Neural progenitor cell (in vitro differentiated cells): ENCODE measurements around the gene LRR1. TPM values are rescaled to one million over a fixed set of nuclear protein-coding genes. Genes with fewer than 3 reads are reported as not detected.
"Not testable (repeated sequence)": the region's sequence is repeated elsewhere in the genome, so short reads cannot be mapped to it uniquely, and the experiment has no call there.

ENCODE experiments used
- DNase-seq: peaks from one replicate; pipeline ENCODE4 v3.0.0-alpha.2; 2016; ENCODE audit warnings: low spot score
- H2AFZ ChIP-seq: fragments of 200-600 bp; sonication (generic); replicated peaks from 2 replicates; pipeline ENCODE4 v1.6.1; 2016; ENCODE audit warnings: antibody characterized with exemption
- H3F3A ChIP-seq: fragments of 200-600 bp; sonication (generic); 2 replicates; pipeline ENCODE4 v1.6.1; 2016; ENCODE audit warnings: antibody characterized with exemption, low read depth
- H3K27ac ChIP-seq: fragments of 200-600 bp; sonication (generic); 2 replicates; pipeline ENCODE4 v1.5.1; 2016; ENCODE audit warnings: mild to moderate bottlenecking
- H3K27me3 ChIP-seq: fragments of 200-600 bp; sonication (generic); 2 replicates; pipeline ENCODE4 v1.6.1; 2016; ENCODE audit warnings: mild to moderate bottlenecking, moderate library complexity
- H3K36me3 ChIP-seq: fragments of 200-600 bp; sonication (generic); 2 replicates; pipeline ENCODE4 v1.5.1; 2016
- H3K4me1 ChIP-seq: fragments of 200-600 bp; sonication (generic); 2 replicates; pipeline ENCODE4 v1.6.1; 2016; ENCODE audit warnings: mixed run types
- H3K4me2 ChIP-seq: fragments of 200-600 bp; sonication (generic); 2 replicates; pipeline ENCODE4 v1.6.1; 2016
- H3K4me3 ChIP-seq: fragments of 200-600 bp; sonication (generic); 2 replicates; pipeline ENCODE4 v1.5.1; 2016
- H3K79me2 ChIP-seq: fragments of 200-600 bp; sonication (generic); 2 replicates; pipeline ENCODE4 v1.6.1; 2016; ENCODE audit warnings: low read depth
- H3K9ac ChIP-seq: fragments of 200-600 bp; sonication (generic); 2 replicates; pipeline ENCODE4 v1.6.1; 2016
- H3K9me3 ChIP-seq: fragments of 200-600 bp; sonication (generic); 2 replicates; pipeline ENCODE4 v1.5.1; 2016; ENCODE audit warnings: low read depth
- H4K20me1 ChIP-seq: fragments of 200-600 bp; sonication (generic); 2 replicates; pipeline ENCODE4 v1.6.1; 2016; ENCODE audit warnings: low read depth
- H3K27ac Mint-ChIP-seq: 3 replicates; pipeline ENCODE4 v1.8.0; 2021; ENCODE audit warnings: mixed read lengths
- H3K27me3 Mint-ChIP-seq: 2 replicates; pipeline ENCODE4 v1.8.0; 2022; ENCODE audit warnings: low read depth, mild to moderate bottlenecking, inconsistent platforms, moderate library complexity, mixed read lengths; ENCODE audit not compliant: insufficient read depth
- H3K36me3 Mint-ChIP-seq: 3 replicates; pipeline ENCODE4 v1.8.0; 2021; ENCODE audit warnings: mixed read lengths
- H3K4me1 Mint-ChIP-seq: 3 replicates; pipeline ENCODE4 v1.8.0; 2021; ENCODE audit warnings: mixed read lengths
- H3K4me3 Mint-ChIP-seq: 3 replicates; pipeline ENCODE4 v1.8.0; 2021; ENCODE audit warnings: mild to moderate bottlenecking, moderate library complexity, mixed read lengths
- H3K9me3 Mint-ChIP-seq: 3 replicates; pipeline ENCODE4 v1.8.0; 2020; ENCODE audit warnings: mixed read lengths
- EZH2 ChIP-seq: fragments of 200-600 bp; sonication (generic); IDR thresholded peaks from 2 replicates; pipeline ENCODE4 v1.6.1; 2017; ENCODE audit warnings: antibody characterized with exemption, mild to moderate bottlenecking, moderate library complexity
- EZH2phosphoT487 ChIP-seq: fragments of 200-600 bp; sonication (generic); IDR thresholded peaks from 2 replicates; pipeline ENCODE4 v1.6.1; 2017; ENCODE audit warnings: antibody characterized with exemption
- total RNA-seq: library from RNA; depleted of rRNA; stranded (reverse); fragments of >200 nt; gene quantifications from 2 replicates; pipeline ENCODE4 v1.2.3, GENCODE V29; 2015; ENCODE audit warnings: low replicate concordance
- TF ChIP-seq, protein P1 (sequence below): fragments of 200-600 bp; sonication (generic); IDR thresholded peaks from 2 replicates; pipeline ENCODE4 v1.5.1; 2017; ENCODE audit warnings: antibody characterized with exemption, mild to moderate bottlenecking

LRR1 gene
- total RNA-seq, 1 donor from 2014 or later, result 35.2 TPM

DNA sequence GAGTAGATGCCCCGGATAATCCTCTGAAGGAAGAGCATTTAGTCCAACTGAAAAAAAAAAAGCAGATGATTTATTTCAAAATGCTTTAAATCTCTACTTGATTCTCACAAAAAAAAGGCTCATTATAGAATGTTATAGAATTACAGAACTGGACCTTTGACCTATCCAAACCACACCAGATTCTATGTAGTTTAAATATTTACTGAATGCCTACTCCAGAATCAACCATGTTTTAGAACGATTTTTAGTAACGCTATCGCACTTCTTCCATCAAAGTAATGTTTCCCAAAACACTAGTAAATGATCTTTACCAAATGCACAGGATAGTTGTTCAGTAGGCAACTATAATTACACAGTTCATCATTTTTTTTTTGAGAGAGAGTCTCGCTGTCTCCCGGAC lies 15.1 kb upstream of the LRR1 start:
- Histone ChIP-seq H3K79me2 (peaks cover 76% of the 10 kb centered on the region), H2AFZ (no peak overlapping the region), H3K27me3 (no peaks in the 10 kb centered on the region), H3F3A (peaks cover 42% of the 10 kb centered on the region), H3K27ac (no peak overlapping the region), H4K20me1 (peaks cover 73% of the 10 kb centered on the region), H3K4me3 (peak overlapping the region; percentile 76), H3K36me3 (peaks cover 15% of the 10 kb centered on the region), H3K9me3 (no peaks in the 10 kb centered on the region), H3K4me2 (peak overlapping the region; percentile 82), H3K9ac (no peak overlapping the region), H3K4me1 (peaks cover 6% of the 10 kb centered on the region)
- Mint-ChIP-seq H3K4me1 (peaks cover 28% of the 10 kb centered on the region), H3K36me3 (peaks cover 36% of the 10 kb centered on the region), H3K27ac (no peak overlapping the region), H3K27me3 (peaks cover 20% of the 10 kb centered on the region), H3K4me3 (peak overlapping the region; percentile 80), H3K9me3 (peaks cover 4% of the 10 kb centered on the region)
- DNase-seq, result no peak
- TF ChIP-seq EZH2 (no peak), EZH2phosphoT487 (no peak)
- TF ChIP-seq, protein P1, sequence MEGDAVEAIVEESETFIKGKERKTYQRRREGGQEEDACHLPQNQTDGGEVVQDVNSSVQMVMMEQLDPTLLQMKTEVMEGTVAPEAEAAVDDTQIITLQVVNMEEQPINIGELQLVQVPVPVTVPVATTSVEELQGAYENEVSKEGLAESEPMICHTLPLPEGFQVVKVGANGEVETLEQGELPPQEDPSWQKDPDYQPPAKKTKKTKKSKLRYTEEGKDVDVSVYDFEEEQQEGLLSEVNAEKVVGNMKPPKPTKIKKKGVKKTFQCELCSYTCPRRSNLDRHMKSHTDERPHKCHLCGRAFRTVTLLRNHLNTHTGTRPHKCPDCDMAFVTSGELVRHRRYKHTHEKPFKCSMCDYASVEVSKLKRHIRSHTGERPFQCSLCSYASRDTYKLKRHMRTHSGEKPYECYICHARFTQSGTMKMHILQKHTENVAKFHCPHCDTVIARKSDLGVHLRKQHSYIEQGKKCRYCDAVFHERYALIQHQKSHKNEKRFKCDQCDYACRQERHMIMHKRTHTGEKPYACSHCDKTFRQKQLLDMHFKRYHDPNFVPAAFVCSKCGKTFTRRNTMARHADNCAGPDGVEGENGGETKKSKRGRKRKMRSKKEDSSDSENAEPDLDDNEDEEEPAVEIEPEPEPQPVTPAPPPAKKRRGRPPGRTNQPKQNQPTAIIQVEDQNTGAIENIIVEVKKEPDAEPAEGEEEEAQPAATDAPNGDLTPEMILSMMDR, result no peak

DNA sequence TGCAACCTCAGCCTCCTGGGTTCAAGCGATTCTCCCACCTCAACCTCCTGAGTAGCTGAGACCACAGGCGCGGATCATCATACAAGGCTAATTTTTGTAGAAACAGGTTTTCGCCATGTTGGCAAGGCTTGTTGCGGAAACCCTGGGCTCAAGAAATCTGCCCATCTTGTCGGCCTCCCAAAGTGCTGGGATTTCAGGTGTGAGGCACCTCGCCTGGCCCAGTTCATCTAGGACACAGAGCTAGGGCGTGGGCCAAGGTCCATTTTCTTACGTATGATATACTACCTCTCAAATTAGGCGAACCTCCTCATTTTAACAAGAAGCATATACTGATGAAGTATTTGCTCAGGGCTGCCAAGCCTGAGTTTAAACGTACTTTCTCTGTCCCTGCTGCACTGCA lies 14.7 kb upstream of the LRR1 start:
- peaks cover 69% of the 10 kb centered on the region for H4K20me1 ChIP-seq
- peak overlapping the region; percentile 95 for H3K4me3 Mint-ChIP-seq
- H3K27ac Mint-ChIP-seq, result no peak overlapping the region
- no peak overlapping the region for H2AFZ ChIP-seq
- peaks cover 15% of the 10 kb centered on the region for H3K36me3 ChIP-seq
- H3K9me3 Mint-ChIP-seq, result peaks cover 4% of the 10 kb centered on the region
- H3K36me3 Mint-ChIP-seq, result peaks cover 36% of the 10 kb centered on the region
- TF ChIP-seq EZH2phosphoT487 (no peak), EZH2 (no peak)
- TF ChIP-seq, protein P1, result no peak
- peak overlapping the region; percentile 9 for H3K27ac ChIP-seq
- no peak overlapping the region for H3K9ac ChIP-seq
- peaks cover 28% of the 10 kb centered on the region for H3K4me1 Mint-ChIP-seq
- H3K4me3 ChIP-seq, result peak overlapping the region; percentile 76
- no peaks in the 10 kb centered on the region for H3K9me3 ChIP-seq
- peaks cover 20% of the 10 kb centered on the region for H3K27me3 Mint-ChIP-seq
- peak overlapping the region; percentile 82 for H3K4me2 ChIP-seq
- peaks cover 6% of the 10 kb centered on the region for H3K4me1 ChIP-seq
- no peaks in the 10 kb centered on the region for H3K27me3 ChIP-seq
- H3F3A ChIP-seq, result peaks cover 42% of the 10 kb centered on the region
- H3K79me2 ChIP-seq, result peaks cover 72% of the 10 kb centered on the region
- no peak for DNase-seq

DNA sequence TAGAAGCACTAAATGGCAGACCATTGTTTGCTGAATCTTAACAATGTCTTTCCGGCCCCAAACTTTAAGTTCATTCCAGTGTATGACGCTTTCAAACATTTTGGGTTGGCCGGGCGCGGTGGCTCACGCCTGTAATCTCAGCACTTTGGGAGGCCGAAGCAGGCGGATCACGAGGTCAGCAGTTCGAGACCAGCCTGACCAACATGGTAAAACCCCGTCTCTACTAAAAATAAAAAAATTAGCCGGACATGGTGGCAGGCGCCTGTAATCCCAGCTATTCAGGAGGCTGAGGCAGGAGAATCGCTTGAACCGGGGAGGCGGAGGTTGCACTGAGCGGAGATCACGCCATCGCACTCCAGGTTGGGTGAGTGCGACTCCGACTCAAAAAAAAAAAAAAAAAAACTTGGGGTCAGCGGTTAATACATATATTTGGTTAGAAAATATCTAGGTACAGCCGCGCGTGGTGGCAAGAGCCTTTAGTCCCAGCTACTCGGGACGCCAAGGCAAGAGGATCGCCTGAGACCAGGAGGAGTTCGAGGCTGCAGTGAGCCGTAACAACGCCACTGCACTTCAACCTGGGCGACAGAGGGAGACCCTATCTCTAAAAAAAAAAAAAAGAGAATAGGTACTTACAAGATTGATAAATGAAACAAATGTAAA lies 13.6 kb upstream of the LRR1 start:
- H3K27ac ChIP-seq, H3K9me3 ChIP-seq, H3K9me3 Mint-ChIP-seq, H3K4me1 ChIP-seq, H2AFZ ChIP-seq, H3K27me3 ChIP-seq: not testable (repeated sequence)
- H3K79me2 ChIP-seq, result peaks cover 61% of the 10 kb centered on the region
- peaks cover 58% of the 10 kb centered on the region for H4K20me1 ChIP-seq
- peaks cover 15% of the 10 kb centered on the region for H3K36me3 ChIP-seq
- H3F3A ChIP-seq, result peaks cover 36% of the 10 kb centered on the region
- DNase-seq, result peak; percentile 16
- peak overlapping the region; percentile 76 for H3K4me3 ChIP-seq
- Mint-ChIP-seq H3K4me3 (peak overlapping the region; percentile 95), H3K4me1 (peaks cover 28% of the 10 kb centered on the region), H3K36me3 (peaks cover 36% of the 10 kb centered on the region), H3K27ac (peak overlapping the region; percentile 98), H3K27me3 (peaks cover 20% of the 10 kb centered on the region)
- H3K9ac ChIP-seq, result peak overlapping the region; percentile 79
- H3K4me2 ChIP-seq, result peak overlapping the region; percentile 82
